ENCODE data around the gene PAPSS1.
"Not testable (repeated sequence)": the region's sequence is repeated elsewhere in the genome, so short reads cannot be mapped to it uniquely, and the experiment has no call there.

GRCh38 chr4:107696187-107696586, 23.8 kb downstream of the PAPSS1 start:
- TF ChIP-seq CTCF, POLR2AphosphoS5, EP300 (IDR thresholded peaks at IDR 0.05): not testable (repeated sequence)
